Stromal cell of bone marrow (primary cell): Measurements from ENCODE around the gene KCNK1.
"Not testable (repeated sequence)": the region's sequence is repeated elsewhere in the genome, so short reads cannot be mapped to it uniquely, and the experiment has no call there.

ENCODE experiments used
- DNase-seq: peaks from one replicate; pipeline ENCODE4 v3.0.0-alpha.2; 2012; ENCODE audit warnings: low read depth

The KCNK1 gene

DNA sequence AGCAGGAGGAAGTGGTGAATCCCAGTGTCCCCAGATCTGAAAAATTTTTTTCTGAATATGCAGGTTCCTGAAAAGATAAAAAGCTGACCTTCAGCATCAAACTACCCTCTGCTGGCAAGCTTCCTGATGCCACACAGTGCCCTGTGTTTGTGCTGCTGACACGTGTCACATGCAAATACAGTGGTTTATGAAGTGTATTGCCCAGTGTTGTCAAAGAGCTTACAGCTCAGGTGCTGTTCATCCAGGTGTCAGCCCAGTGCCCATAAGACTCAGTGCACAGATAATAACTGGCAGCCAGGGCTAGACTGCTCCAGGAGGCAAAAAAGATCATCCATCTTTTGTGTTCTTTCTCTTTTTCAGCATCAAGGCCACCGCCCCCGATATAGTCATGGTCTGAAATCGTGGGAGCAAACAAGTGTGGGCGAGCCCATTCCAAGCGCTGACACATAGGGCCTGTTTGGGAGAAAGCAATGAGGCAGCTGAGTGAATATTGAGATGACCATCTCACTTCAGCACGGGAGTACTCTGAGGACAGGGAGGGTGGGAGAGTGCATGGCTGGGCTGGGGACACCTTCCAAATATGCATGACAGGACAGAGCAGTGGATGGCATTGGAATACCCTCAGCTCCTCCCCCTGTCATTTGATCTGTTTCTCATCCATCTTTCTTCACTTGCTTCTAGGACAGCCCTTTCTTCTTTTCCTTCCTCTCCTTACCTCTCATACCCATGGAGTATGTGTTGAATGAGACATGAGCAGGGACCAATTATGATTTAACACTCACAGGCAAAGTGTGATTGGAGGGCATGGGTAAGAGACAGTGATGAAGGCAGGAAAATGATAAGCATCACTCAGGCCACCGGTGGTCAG, 6.4 kb upstream of the KCNK1 start:
- peak; percentile 13 for DNase-seq

GRCh38 chr1:233608988-233609387, 4.9 kb upstream of the KCNK1 start:
- DNase-seq: no peak

GRCh38 chr1:233609926-233610325, 4.0 kb upstream of the KCNK1 start:
- DNase-seq: no peak

GRCh38 chr1:233610628-233611027, 3.3 kb upstream of the KCNK1 start:
- DNase-seq: no peak

DNA sequence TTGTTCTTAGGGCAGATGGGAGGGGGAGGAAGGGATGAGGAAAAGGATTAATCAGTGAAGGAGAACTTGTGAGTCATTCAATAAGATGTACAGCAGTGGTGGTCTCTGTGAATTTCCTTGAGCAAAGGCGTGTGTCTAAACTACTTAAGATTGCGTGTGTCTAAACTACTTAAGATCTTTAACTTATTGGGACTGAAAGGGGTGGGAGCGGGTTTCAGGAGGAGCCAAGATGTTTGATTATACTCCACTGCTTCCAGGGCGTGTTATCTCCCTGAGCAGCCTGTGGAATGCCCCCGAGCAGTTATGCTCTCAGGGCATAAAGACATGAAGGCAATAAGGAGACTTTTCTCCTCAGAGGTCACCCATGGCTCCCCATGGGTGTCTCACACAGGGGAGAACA, 2.5 kb upstream of the KCNK1 start:
- DNase-seq: not testable (repeated sequence)

DNA sequence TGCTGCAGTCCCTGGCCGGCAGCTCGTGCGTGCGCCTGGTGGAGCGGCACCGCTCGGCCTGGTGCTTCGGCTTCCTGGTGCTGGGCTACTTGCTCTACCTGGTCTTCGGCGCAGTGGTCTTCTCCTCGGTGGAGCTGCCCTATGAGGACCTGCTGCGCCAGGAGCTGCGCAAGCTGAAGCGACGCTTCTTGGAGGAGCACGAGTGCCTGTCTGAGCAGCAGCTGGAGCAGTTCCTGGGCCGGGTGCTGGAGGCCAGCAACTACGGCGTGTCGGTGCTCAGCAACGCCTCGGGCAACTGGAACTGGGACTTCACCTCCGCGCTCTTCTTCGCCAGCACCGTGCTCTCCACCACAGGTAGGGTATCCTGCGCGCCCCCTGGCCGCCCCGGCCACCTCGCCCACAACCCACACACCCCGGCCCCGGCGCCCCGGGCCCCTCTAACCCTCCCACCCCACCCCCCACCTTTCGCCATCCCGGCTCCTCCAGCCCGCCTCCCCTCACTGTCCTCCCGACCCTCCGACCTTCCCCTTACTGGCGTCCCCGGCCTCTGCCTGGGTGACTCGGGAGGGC, 352 bp downstream of the KCNK1 start:
- DNase-seq: no peak

DNA sequence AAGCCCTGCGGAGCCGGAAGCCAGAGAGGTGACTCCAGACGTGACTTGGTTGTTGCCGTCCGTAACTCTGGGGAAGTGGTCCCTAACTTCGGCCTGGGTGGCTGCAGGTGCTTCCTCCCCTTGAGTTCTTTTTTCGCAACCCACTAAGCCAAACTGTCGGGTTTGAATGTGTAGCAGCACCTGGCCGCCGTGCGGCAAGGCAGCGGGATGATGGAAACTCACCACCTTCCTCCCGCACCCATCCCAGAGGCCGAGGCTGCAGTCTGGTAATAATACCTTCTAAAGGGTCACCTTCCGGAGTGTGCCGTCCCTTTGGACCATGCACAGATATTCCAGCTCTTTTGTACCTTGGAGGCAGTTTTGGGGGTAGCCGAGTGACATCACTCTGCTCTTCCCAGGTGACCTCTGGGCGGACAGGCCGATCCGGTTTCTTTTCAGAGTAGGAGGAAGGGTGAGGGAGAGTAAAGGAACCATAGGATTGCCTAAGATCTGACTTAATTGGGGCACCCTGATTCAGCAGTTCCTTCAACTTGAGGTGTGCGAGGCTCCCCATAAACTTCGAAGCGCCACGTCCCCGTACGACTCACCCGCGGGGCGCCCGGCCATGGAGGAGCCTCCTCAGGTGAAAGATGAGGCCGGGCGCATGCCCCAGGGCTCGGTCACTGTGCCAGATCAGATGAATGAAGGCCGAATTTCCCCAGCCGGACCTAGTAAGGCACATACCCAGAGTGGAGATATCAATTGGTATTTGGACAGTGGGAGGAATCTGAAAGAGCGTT, 1.0 kb downstream of the KCNK1 start:
- no peak for DNase-seq

- no peak for DNase-seq
Observed at GRCh38 chr1:233615571-233615970, 1.7 kb downstream of the KCNK1 start.

DNA sequence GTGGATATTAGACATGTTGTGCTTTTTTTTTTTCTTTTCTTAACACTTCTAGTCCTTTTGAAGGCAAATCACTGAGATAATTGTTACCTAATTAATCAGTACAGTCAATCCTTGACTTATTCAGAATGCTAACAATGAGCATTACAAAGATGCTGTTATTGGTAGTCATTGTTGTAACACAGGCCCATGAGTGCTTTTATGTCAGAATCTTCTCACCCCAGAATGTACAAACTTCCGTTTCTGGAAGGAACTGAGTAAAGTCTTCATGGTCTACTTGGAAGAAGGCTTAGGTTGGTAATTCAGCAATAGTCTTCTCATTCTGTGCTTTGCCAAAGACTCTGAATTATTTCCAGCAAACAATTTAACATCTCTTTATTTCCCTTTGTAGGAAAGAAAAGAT, 3.1 kb downstream of the KCNK1 start:
- DNase-seq: no peak

GRCh38 chr1:233619414-233619813, 5.5 kb downstream of the KCNK1 start:
- not testable (repeated sequence) for DNase-seq

GRCh38 chr1:233620065-233620464, 6.2 kb downstream of the KCNK1 start:
- no peak for DNase-seq

- no peak for DNase-seq
Observed at GRCh38 chr1:233621923-233622322, 8.0 kb downstream of the KCNK1 start.

DNA sequence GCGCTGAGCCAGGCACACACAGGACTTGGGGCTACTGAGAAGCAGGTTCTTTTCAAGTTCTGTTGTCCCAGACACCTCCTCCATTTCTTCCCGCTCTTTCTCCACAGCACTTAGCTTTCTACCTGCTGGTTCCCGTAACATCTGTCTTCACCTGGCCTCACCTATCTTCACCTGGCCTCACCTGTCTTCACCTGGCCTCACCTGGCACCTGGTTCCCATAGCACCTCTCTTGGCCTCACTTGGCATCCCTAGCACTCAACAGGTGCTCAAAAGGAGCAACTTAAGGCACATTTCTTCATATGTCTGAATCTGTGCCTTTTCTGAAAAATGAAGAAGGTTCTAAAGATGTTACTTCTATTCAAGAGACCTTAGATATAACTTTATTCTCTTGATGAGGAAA, 10.4 kb downstream of the KCNK1 start:
- no peak for DNase-seq

GRCh38 chr1:233625087-233625486, 11.2 kb downstream of the KCNK1 start:
- no peak for DNase-seq

GRCh38 chr1:233625510-233625981, 11.6 kb downstream of the KCNK1 start:
- no peak for DNase-seq

DNA sequence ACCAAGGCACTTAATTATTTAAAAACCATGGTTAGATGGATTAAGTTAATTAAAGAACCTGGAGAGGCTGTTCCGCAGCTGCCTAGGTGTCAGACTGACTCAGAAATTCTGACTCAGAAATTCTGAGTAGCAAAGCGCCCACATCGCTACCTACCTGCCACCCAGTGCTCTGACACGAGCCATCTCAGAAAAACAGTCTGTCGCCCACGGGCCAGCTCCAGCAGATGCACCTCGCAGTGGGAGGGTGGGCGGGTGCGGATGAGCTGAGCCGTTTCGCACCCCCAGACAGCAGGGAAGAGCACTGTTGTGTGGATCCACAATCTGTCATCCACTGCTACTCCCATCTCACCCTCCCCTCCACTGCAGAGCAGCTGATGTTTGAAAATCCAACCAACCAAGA, 13.5 kb downstream of the KCNK1 start:
- DNase-seq: no peak

GRCh38 chr1:233627823-233628222, 13.9 kb downstream of the KCNK1 start:
- DNase-seq: no peak

GRCh38 chr1:233629305-233629935, 15.5 kb downstream of the KCNK1 start:
- no peak for DNase-seq

GRCh38 chr1:233631810-233632405, 18.0 kb downstream of the KCNK1 start:
- DNase-seq: no peak

GRCh38 chr1:233632436-233632835, 18.5 kb downstream of the KCNK1 start:
- DNase-seq: no peak

DNA sequence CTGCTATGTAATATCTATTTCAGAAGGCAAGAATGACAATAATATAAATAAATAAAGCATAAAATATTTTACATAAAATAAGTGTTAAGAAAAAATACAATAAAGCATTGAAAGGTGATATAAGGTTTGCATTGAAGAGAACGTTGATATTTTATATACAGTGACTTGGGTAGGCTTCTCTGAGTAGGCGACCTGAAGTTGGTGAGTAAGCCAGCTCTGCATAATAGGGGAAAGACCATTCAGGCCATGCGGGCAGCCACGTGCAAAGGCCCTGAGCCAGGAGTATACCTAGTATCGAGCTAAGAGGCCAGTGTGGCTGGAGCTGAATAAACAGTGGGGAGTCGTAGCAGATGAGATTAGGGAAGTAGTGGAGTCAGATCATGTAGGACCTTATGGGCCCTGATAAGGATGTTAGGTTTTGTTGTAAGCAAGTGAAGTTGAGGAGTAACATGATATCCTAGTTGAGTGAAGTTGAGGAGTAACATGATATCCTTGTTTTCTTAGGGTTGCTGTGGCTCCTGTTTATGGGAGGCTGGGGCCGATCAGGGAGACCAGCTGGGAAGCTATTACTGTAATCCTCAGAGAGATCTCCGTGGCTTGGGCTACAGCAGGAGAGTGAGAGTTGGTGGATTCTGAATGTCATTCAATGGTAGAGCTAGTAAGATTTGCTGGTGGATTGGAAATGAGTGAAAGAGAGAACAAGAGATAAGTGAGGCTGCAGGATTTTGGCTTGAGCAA, 22.0 kb downstream of the KCNK1 start:
- peak; percentile 18 for DNase-seq
